ENCODE data around the gene CALY.

CALY gene

GRCh38 chr10:133379801-133380666 lies 43.3 kb upstream of the CALY start:
- no peak for DNase-seq (ENCODE audit: extremely low spot score)
- POLR2A ChIA-PET, result interaction anchor here (2.1 kb wide), 1 partner anchor 14 kb away, joined by 8 read pairs; the partner anchor contains the start of gene MTG1
- CTCF ChIA-PET, result no interaction called here
- TF ChIP-seq SUZ12 (IDR thresholded peaks at IDR 0.05) (no peak), TARDBP (IDR thresholded peaks at IDR 0.05) (no peak), FOXA1 (IDR thresholded peaks at IDR 0.05) (no peak), SP1 (IDR thresholded peaks at IDR 0.05) (no peak), FOXK2 (IDR thresholded peaks at IDR 0.05) (no peak), L3MBTL2 (conservative IDR thresholded peaks at IDR 0.05) (no peak), HDGF (IDR thresholded peaks at IDR 0.05; ENCODE audit: borderline replicate concordance) (no peak), NFRKB (IDR thresholded peaks at IDR 0.05) (no peak), PKNOX1 (IDR thresholded peaks at IDR 0.05) (no peak), FOXM1 (IDR thresholded peaks at IDR 0.05; ENCODE audit: borderline replicate concordance) (no peak), ZNF384 (IDR thresholded peaks at IDR 0.05) (no peak), ARNT (IDR thresholded peaks at IDR 0.05) (no peak), LEF1 (IDR thresholded peaks at IDR 0.05; ENCODE audit: borderline replicate concordance) (no peak), ELF4 (IDR thresholded peaks at IDR 0.05) (no peak), BHLHE40 (IDR thresholded peaks at IDR 0.05; ENCODE audit: borderline replicate concordance) (no peak)

GRCh38 chr10:133379152-133379800 lies 42.6 kb upstream of the CALY start, which contains the start of gene PAOX:
TSS of gene PAOX (plus strand) at chr10:133379262. CDS start at chr10:133379317, 55 bp downstream.
- peak; percentile 78 for DNase-seq (ENCODE audit: extremely low spot score)
- TF ChIP-seq CTBP1 (IDR thresholded peaks at IDR 0.05; ENCODE audit: borderline replicate concordance) (no peak), TARDBP (IDR thresholded peaks at IDR 0.05) (no peak), PKNOX1 (IDR thresholded peaks at IDR 0.05) (no peak), FOXK2 (IDR thresholded peaks at IDR 0.05) (no peak), FOXA1 (IDR thresholded peaks at IDR 0.05) (no peak)
- ChIA-PET CTCF (no interaction called here), POLR2A (interaction anchor here (0.5 to 2.1 kb wide), 3 partner anchors 13 to 215 kb away, joined by 3 to 8 read pairs (median 3); partner anchors contain the start of gene MTG1)

GRCh38 chr10:133378251-133379096 lies 41.8 kb upstream of the CALY start:
- ChIA-PET POLR2A (interaction anchor here (0.5 to 2.1 kb wide), 6 partner anchors 13 to 216 kb away, joined by 3 to 8 read pairs (median 4); partner anchors contain the start of gene MTG1), CTCF (no interaction called here)
- TF ChIP-seq L3MBTL2 (conservative IDR thresholded peaks at IDR 0.05), result peak; percentile 53
- TF ChIP-seq SUZ12 (IDR thresholded peaks at IDR 0.05), result no peak
- no peak for TF ChIP-seq BHLHE40 (IDR thresholded peaks at IDR 0.05; ENCODE audit: borderline replicate concordance)
- TF ChIP-seq SP1 (IDR thresholded peaks at IDR 0.05), result peak; percentile 44; the same call in 1 of the 2 replicates
- no peak for TF ChIP-seq LEF1 (IDR thresholded peaks at IDR 0.05; ENCODE audit: borderline replicate concordance)
- TF ChIP-seq HDGF (IDR thresholded peaks at IDR 0.05; ENCODE audit: borderline replicate concordance), result no peak
- TF ChIP-seq FOXK2 (IDR thresholded peaks at IDR 0.05), result no peak
- no peak for TF ChIP-seq PKNOX1 (IDR thresholded peaks at IDR 0.05)
- TF ChIP-seq ZNF384 (IDR thresholded peaks at IDR 0.05), result no peak
- TF ChIP-seq TARDBP (IDR thresholded peaks at IDR 0.05), result no peak
- TF ChIP-seq ELF4 (IDR thresholded peaks at IDR 0.05), result no peak
- TF ChIP-seq FOXA1 (IDR thresholded peaks at IDR 0.05), result no peak
- TF ChIP-seq NFRKB (IDR thresholded peaks at IDR 0.05), result no peak
- TF ChIP-seq ARNT (IDR thresholded peaks at IDR 0.05), result no peak
- no peak for TF ChIP-seq FOXM1 (IDR thresholded peaks at IDR 0.05; ENCODE audit: borderline replicate concordance)
- DNase-seq (ENCODE audit: extremely low spot score), result peak; percentile 64

- no peak for DNase-seq (ENCODE audit: extremely low spot score)
- ChIA-PET POLR2A (interaction anchor here (0.8 to 1.4 kb wide), 4 partner anchors 15 to 50 kb away, joined by 3 to 5 read pairs (median 4); partner anchors contain the start of gene FUOM), CTCF (no interaction called here)
- no peak for TF ChIP-seq CTBP1 (IDR thresholded peaks at IDR 0.05; ENCODE audit: borderline replicate concordance)
- TF ChIP-seq LEF1 (IDR thresholded peaks at IDR 0.05; ENCODE audit: borderline replicate concordance), result no peak
- no peak for TF ChIP-seq ELF4 (IDR thresholded peaks at IDR 0.05)
- no peak for TF ChIP-seq ARNT (IDR thresholded peaks at IDR 0.05)
- no peak for TF ChIP-seq FOXA1 (IDR thresholded peaks at IDR 0.05)
- no peak for TF ChIP-seq SUZ12 (IDR thresholded peaks at IDR 0.05)
- TF ChIP-seq TARDBP (IDR thresholded peaks at IDR 0.05), result no peak
- no peak for TF ChIP-seq ZNF384 (IDR thresholded peaks at IDR 0.05)
- no peak for TF ChIP-seq BHLHE40 (IDR thresholded peaks at IDR 0.05; ENCODE audit: borderline replicate concordance)
- no peak for TF ChIP-seq HDGF (IDR thresholded peaks at IDR 0.05; ENCODE audit: borderline replicate concordance)
- TF ChIP-seq SP1 (IDR thresholded peaks at IDR 0.05), result no peak
- TF ChIP-seq L3MBTL2 (conservative IDR thresholded peaks at IDR 0.05), result no peak
- no peak for TF ChIP-seq PKNOX1 (IDR thresholded peaks at IDR 0.05)
- TF ChIP-seq NFRKB (IDR thresholded peaks at IDR 0.05), result no peak
- TF ChIP-seq FOXM1 (IDR thresholded peaks at IDR 0.05; ENCODE audit: borderline replicate concordance), result no peak
These were observed 41.1 kb upstream of the CALY start for GRCh38 chr10:133377818-133378250.
